Measurements from ENCODE around the gene DEPP1. TPM values are rescaled to one million over a fixed set of nuclear protein-coding genes. Genes with fewer than 3 reads are reported as not detected.

DEPP1 gene
- total and polyA plus RNA-seq, 2 of the 4 experiments (the other 2 are of a cell fraction): 13.6 to 30.0 TPM

- H2BK15ac ChIP-seq (ENCODE audit: low read depth, low read length): no peak overlapping the region
- no peak overlapping the region for H3K56ac ChIP-seq (ENCODE audit: extremely low read depth, insufficient read depth, low read length)
- H3K4me3 ChIP-seq (ENCODE audit: insufficient read depth, low read depth, low read length): no peak overlapping the region
- H2BK5ac ChIP-seq (ENCODE audit: low read depth, low read length, poor library complexity, severe bottlenecking): no peak overlapping the region
- no peak overlapping the region for H2AFZ ChIP-seq (replicated peaks; ENCODE audit: low read length, poor library complexity)
- no peak overlapping the region for H2BK120ac ChIP-seq (ENCODE audit: low read depth, low read length)
- H2BK20ac ChIP-seq (ENCODE audit: low read depth, low read length): no peak overlapping the region
- no peaks in the 10 kb centered on the region for H3K79me1 ChIP-seq (ENCODE audit: low read depth in 1 of 2, low read length in 2 of 2)
- H3K4me2 ChIP-seq (ENCODE audit: low read depth, low read length): no peak overlapping the region
- in situ Hi-C loops (cut with MboI; ENCODE audit: low sequenced_read_pairs): no loop called here
- H4K8ac ChIP-seq (ENCODE audit: low read depth in 2 of 2, low read length in 2 of 2): no peak overlapping the region
- H3K4ac ChIP-seq (ENCODE audit: low read depth, low read length): no peak overlapping the region
- H3K9ac ChIP-seq (ENCODE audit: low read depth, low read length): no peak overlapping the region
- no peaks in the 10 kb centered on the region for H3K36me3 ChIP-seq (ENCODE audit: control insufficient read depth, insufficient read depth, low read length)
- H2AK9ac ChIP-seq (replicated peaks; ENCODE audit: low read depth, low read length, poor library complexity): no peak overlapping the region
- H3K9me3 ChIP-seq (ENCODE audit: control insufficient read depth, insufficient read depth, low read length): no peaks in the 10 kb centered on the region
- DNase-seq (no peak), ATAC-seq (ENCODE audit: low read depth) (no peak)
- no peak overlapping the region for H3K18ac ChIP-seq (ENCODE audit: low read depth, low read length)
- H4K5ac ChIP-seq (ENCODE audit: low read depth, low read length): no peak overlapping the region
- peaks cover 3% of the 10 kb centered on the region; the same call in 1 of the 2 replicates for H3K4me1 ChIP-seq (ENCODE audit: control insufficient read depth, insufficient read depth, low read length)
- TF ChIP-seq RCOR1 (IDR thresholded peaks at IDR 0.05; ENCODE audit: insufficient replicate concordance, low read length) (no peak), CHD1 (IDR thresholded peaks at IDR 0.05; ENCODE audit: low read depth, low read length) (no peak), CTCF (conservative IDR thresholded peaks at IDR 0.05; ENCODE audit: low read depth, low read length) (no peak), POLR2A (IDR thresholded peaks at IDR 0.05; ENCODE audit: low read depth, low read length) (no peak), NFE2L2 (IDR thresholded peaks at IDR 0.05; ENCODE audit: low read depth, low read length) (no peak), USF2 (IDR thresholded peaks at IDR 0.05; ENCODE audit: low read depth, low read length) (no peak)
- ChIA-PET POLR2A (ENCODE audit: unreplicated experiment) (no interaction called here), CTCF (no interaction called here)
- no peaks in the 10 kb centered on the region; the same call in 1 of the 2 replicates for H3K9me1 ChIP-seq (ENCODE audit: insufficient read depth, low read length)
- H4K91ac ChIP-seq (ENCODE audit: insufficient read depth, low read depth, low read length): no peak overlapping the region
- no peak overlapping the region for H2AK5ac ChIP-seq (ENCODE audit: low read depth, low read length)
- intact Hi-C loops (cut with micrococcal nuclease): no loop called here
- peaks cover 16% of the 10 kb centered on the region for H3K27me3 ChIP-seq (ENCODE audit: control insufficient read depth, insufficient read depth, low read length)
- no peak overlapping the region for H3K27ac ChIP-seq (ENCODE audit: insufficient read depth, low read length)
- dilution Hi-C loops (cut with HindIII; ENCODE audit: low sequenced_read_pairs, unreplicated experiment): no loop called here
- H3K23ac ChIP-seq (ENCODE audit: low read depth, low read length): no peak overlapping the region
- no TSS peak for BruUV-seq (replicated peaks)
- no peaks in the 10 kb centered on the region for H4K20me1 ChIP-seq (ENCODE audit: insufficient read depth, low read length)
- H3K14ac ChIP-seq (replicated peaks; ENCODE audit: low read depth, low read length): no peak overlapping the region
Observed at GRCh38 chr10:44928462-44928861, 50.1 kb downstream of the DEPP1 start.

All from IMR-90 (cell line).